K562 (cell line): ENCODE results near the gene PHYKPL. TPM values are rescaled to one million over a fixed set of nuclear protein-coding genes. Genes with fewer than 3 reads are reported as not detected.

Experiments used
- ATAC-seq: fragments of 200-7000 bp; cut with Tn5 transposase; 3 replicates; pipeline ENCODE4 v1.9.1; 2020; ENCODE audit warnings: moderate library complexity
- BruUV-seq: library from RNA; stranded (reverse); fragments of 400-500 nt; replicated peaks from 2 replicates; lab custom pipeline; 2021; lab: Mats Ljungman, UMichigan
- CTCF ChIA-PET: fragments of 300-600 bp; formaldehyde crosslinking; extraction: SDS; loops from one replicate; lab custom pipeline; 2021; ENCODE audit warnings: low intra/inter-chr PET ratio; lab: Yijun Ruan, JAX
- POLR2A ChIA-PET: fragments of 300-600, 350-650 bp; sonication (Branson Sonifier 250); formaldehyde crosslinking; extraction: SDS; loops from one replicate; lab custom pipeline; 2021; ENCODE audit warnings: antibody characterized with exemption, inconsistent platforms; lab: Yijun Ruan, JAX
- DNase-seq, 4 experiments: peaks; one replicate each; pipeline versions ENCODE4 v3.0.0 to v3.0.0-alpha.2; 2011 to 2018; ENCODE audit warnings: low spot score in 3 of 4, mixed read lengths in 3 of 4; ENCODE audit errors: extremely low read depth in 1 of 4
- FAIRE-seq: peaks from 2 replicates; lab custom pipeline; 2011; peaks lifted over from hg19 to GRCh38; lab: Jason Lieb, UNC
- H2AFZ ChIP-seq: 2 replicates; pipeline ENCODE4 v1.6.0; 2011; ENCODE audit warnings: low read depth, low read length, control low read depth, inconsistent platforms
- H3K27ac ChIP-seq: fragments of 200-600 bp; 3 replicates; pipeline ENCODE4 v1.8.0; 2011; ENCODE audit warnings: low read depth, mild to moderate bottlenecking, control low read depth, inconsistent platforms, low read length, moderate library complexity, mixed read lengths; ENCODE audit errors: extremely low read depth
- H3K27me3 ChIP-seq, 2 experiments: fragments of 300-600 bp in 1 of 2; 2 replicates in 1 of 2; 3 replicates in 1 of 2; pipeline versions ENCODE4 v1.6.0 to v1.8.0; 2011; ENCODE audit warnings: inconsistent platforms in 2 of 2, low read length in 2 of 2, mild to moderate bottlenecking in 1 of 2, mixed read lengths in 1 of 2, moderate library complexity in 1 of 2; ENCODE audit not compliant: control insufficient read depth in 2 of 2, insufficient read depth in 2 of 2
- H3K36me3 ChIP-seq: fragments of 300-600 bp; 3 replicates; pipeline ENCODE4 v1.8.0; 2011; ENCODE audit warnings: mild to moderate bottlenecking, low read length, inconsistent platforms; ENCODE audit not compliant: control insufficient read depth, insufficient read depth
- H3K4me1 ChIP-seq, 2 experiments: fragments of 200-600 bp in 1 of 2; replicated peaks in 1 of 2; 2 replicates in 1 of 2; 3 replicates in 1 of 2; pipeline versions ENCODE4 v1.5.1 to v1.8.0; 2011; ENCODE audit warnings: inconsistent platforms in 2 of 2, low read length in 2 of 2, mild to moderate bottlenecking in 1 of 2, mixed read lengths in 1 of 2, moderate library complexity in 1 of 2; ENCODE audit not compliant: control insufficient read depth in 2 of 2, insufficient read depth in 2 of 2
- H3K4me2 ChIP-seq: 2 replicates; pipeline ENCODE4 v1.6.1; 2011; ENCODE audit warnings: low read length, control low read depth, inconsistent platforms, mixed read lengths; ENCODE audit not compliant: insufficient read depth
- H3K4me3 ChIP-seq: fragments of 200-600 bp; sonication (generic), shearing (Covaris generic); 2 replicates; pipeline ENCODE4 v1.5.1; 2016; ENCODE audit warnings: control low read depth, inconsistent platforms
- H3K79me2 ChIP-seq: fragments of 200-600 bp; 3 replicates; pipeline ENCODE4 v1.8.0; 2011; ENCODE audit warnings: low read length, inconsistent platforms; ENCODE audit not compliant: control insufficient read depth, insufficient read depth
- H3K9ac ChIP-seq, 2 experiments: 2 replicates each; pipeline versions ENCODE4 v1.6.0 to v1.6.1; 2011; ENCODE audit warnings: low read depth in 2 of 2, low read length in 2 of 2, control low read depth in 1 of 2, inconsistent platforms in 1 of 2, mild to moderate bottlenecking in 1 of 2, mixed read lengths in 1 of 2; ENCODE audit not compliant: insufficient read depth in 1 of 2
- H3K9me1 ChIP-seq: one replicate; pipeline ENCODE4 v1.6.0; 2011; ENCODE audit warnings: inconsistent platforms, mild to moderate bottlenecking, low read length, moderate library complexity; ENCODE audit not compliant: control insufficient read depth, insufficient read depth
- H3K9me3 ChIP-seq: replicated peaks from 2 replicates; pipeline ENCODE4 v1.5.1; 2011; ENCODE audit warnings: low read depth, low read length, inconsistent platforms; ENCODE audit not compliant: control insufficient read depth, insufficient read depth
- H4K20me1 ChIP-seq: replicated peaks from 2 replicates; pipeline ENCODE4 v1.6.1; 2011; ENCODE audit warnings: low read length, inconsistent platforms, mixed read lengths; ENCODE audit not compliant: control insufficient read depth, insufficient read depth
- CCNT2 ChIP-seq: IDR thresholded peaks from 2 replicates; pipeline ENCODE4 v1.6.1; 2011; ENCODE audit warnings: borderline replicate concordance, low read depth, mild to moderate bottlenecking, moderate library complexity, mixed read lengths, low read length; ENCODE audit not compliant: insufficient read length; ENCODE audit errors: extremely low read depth
- E2F3 ChIP-seq: fragments of 250-450 bp; sonication (Bioruptor Pico); IDR thresholded peaks from 2 replicates; pipeline ENCODE4 v1.4.0; 2020; ENCODE audit warnings: mild to moderate bottlenecking
- FOXJ3 ChIP-seq: sonication (generic); formaldehyde crosslinking; IDR thresholded peaks from 2 replicates; pipeline ENCODE4 v1.4.0; 2020; ENCODE audit warnings: mild to moderate bottlenecking, missing genetic modification reagents
- HMG20A ChIP-seq: fragments of 450-650 bp; formaldehyde crosslinking; conservative IDR thresholded peaks from 2 replicates; pipeline ENCODE4 v1.4.0; 2020; ENCODE audit warnings: mild to moderate bottlenecking, mixed read lengths
- KAT8 ChIP-seq: fragments of 450-650 bp; IDR thresholded peaks from 2 replicates; pipeline ENCODE4 v1.6.1; 2016; ENCODE audit warnings: low read depth, mild to moderate bottlenecking
- PHF20 ChIP-seq: fragments of 450-650 bp; IDR thresholded peaks from 2 replicates; pipeline ENCODE4 v1.6.1; 2018; ENCODE audit not compliant: partially characterized antibody
- TEAD1 ChIP-seq, 2 experiments: fragments of 450-650 bp in 1 of 2; sonication (generic) in 1 of 2; formaldehyde crosslinking; IDR thresholded peaks; 2 replicates each; pipeline versions ENCODE4 v1.4.0 to v1.8.0; 2020 to 2022; ENCODE audit warnings: mild to moderate bottlenecking in 2 of 2, missing genetic modification reagents in 1 of 2
- WGBS: fragments of 100-300 bp; shearing (Covaris generic); methylation state at CpG from one replicate; pipeline ENCODE4 v1.1.6; 2016; ENCODE audit warnings: low coverage, mixed read lengths; ENCODE audit not compliant: insufficient coverage; ENCODE audit errors: missing lambda C conversion rate; 5-methylcytosine and 5-hydroxymethylcytosine counted together
- in situ Hi-C: fragments of 300-500 bp; cut with MboI; formaldehyde crosslinking; loops from 4 replicates; pipeline ENCODE4 v1.15.0; 2018; ENCODE audit warnings: inconsistent platforms, mixed read lengths
- intact Hi-C: fragments of 100-400 bp; cut with micrococcal nuclease; formaldehyde crosslinking; loops from 2 replicates; pipeline ENCODE4 v1.14.2; 2022
- polyA plus RNA-seq, 8 experiments: library from polyadenylated mRNA; depleted of rRNA in 4 of 8; stranded (reverse) in 5 of 8; unstranded in 3 of 8; fragments of >200 nt; fragmentation: Nextera tagmentation in 2 of 8; fragmentation: Illumina TruSeq in 1 of 8; extraction: Ambion mirVana in 2 of 8; extraction: Trizol in 1 of 8; gene quantifications; 2 replicates each; pipeline versions ENCODE4 v1.2.1 to v1.2.3, GENCODE V29; 2011 to 2014; ENCODE audit warnings: inconsistent platforms in 1 of 8, missing spikeins in 1 of 8
- total RNA-seq, 7 experiments: library from RNA; depleted of rRNA in 6 of 7; stranded (reverse); fragments of >200 nt in 6 of 7; fragmentation: Illumina TruSeq in 2 of 7; extraction: Trizol in 2 of 7; gene quantifications; 2 replicates each; pipeline versions ENCODE4 v1.2.1 to v1.2.3, GENCODE V29; 2011 to 2021; ENCODE audit warnings: low replicate concordance in 1 of 7
- TF ChIP-seq, protein P1 (sequence below): fragments of 250-450 bp; sonication (Bioruptor Pico); IDR thresholded peaks from 2 replicates; pipeline ENCODE4 v1.8.0; 2021; ENCODE audit warnings: moderate library complexity, mild to moderate bottlenecking, inconsistent platforms
- TF ChIP-seq, protein P2 (sequence below): IDR thresholded peaks from 2 replicates; pipeline ENCODE4 v1.6.1; 2012; ENCODE audit warnings: low read depth, low read length, improper control_type of control experiment, borderline replicate concordance

PHYKPL gene
- total and polyA plus RNA-seq, 9 of the 15 experiments (the other 6 are each of a cell fraction or from before 2014, with no cell fraction given): 4.7 to 34.7 (median 18.6) TPM

DNA sequence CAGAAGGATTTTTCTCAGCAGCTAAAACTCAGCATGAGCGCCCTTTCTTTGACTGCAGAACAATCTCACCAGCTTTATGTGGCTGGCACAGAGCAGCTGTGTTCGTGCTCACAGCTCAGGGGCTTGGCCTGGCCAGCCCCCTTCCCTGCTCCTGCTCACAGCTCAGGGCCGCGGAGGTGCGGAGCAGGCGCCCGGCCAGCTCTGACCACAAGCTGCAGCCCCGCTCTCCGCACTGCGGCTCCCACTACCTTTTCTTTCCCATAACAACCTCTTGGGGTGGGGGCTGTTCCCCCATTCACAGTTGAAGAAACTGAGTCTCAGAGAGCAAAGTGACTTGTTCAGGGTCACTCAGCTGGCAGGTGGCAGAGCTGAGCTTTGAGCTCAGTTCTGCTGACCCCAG, 34.0 kb upstream of the PHYKPL start (continued):
- no peak for TF ChIP-seq HMG20A (CRISPR knock-in tag)
- TF ChIP-seq CCNT2: no peak
- no peak for TF ChIP-seq PHF20
- no peak for TF ChIP-seq KAT8
- TF ChIP-seq, protein P1, sequence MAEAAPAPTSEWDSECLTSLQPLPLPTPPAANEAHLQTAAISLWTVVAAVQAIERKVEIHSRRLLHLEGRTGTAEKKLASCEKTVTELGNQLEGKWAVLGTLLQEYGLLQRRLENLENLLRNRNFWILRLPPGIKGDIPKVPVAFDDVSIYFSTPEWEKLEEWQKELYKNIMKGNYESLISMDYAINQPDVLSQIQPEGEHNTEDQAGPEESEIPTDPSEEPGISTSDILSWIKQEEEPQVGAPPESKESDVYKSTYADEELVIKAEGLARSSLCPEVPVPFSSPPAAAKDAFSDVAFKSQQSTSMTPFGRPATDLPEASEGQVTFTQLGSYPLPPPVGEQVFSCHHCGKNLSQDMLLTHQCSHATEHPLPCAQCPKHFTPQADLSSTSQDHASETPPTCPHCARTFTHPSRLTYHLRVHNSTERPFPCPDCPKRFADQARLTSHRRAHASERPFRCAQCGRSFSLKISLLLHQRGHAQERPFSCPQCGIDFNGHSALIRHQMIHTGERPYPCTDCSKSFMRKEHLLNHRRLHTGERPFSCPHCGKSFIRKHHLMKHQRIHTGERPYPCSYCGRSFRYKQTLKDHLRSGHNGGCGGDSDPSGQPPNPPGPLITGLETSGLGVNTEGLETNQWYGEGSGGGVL (CRISPR knock-in tag): no peak

DNA sequence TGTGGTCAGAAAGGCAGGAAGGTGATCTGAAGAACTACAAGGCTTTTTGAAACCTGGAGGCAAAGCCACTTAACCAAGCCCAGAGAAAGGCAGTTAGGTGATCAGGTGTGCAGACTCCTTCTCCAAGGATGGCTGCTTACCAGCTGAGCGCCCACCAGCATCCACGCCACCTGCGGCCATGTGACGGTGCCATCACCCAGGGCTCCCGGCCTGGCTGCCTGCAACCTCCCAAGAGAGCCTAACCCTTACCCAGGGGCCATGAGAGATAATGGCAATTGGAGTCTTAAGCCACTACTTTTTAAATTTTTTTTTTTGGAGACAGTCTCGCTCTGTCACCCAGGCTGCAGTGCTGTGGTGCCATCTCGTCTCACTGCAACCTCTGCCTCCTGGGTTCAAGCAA, 33.1 kb upstream of the PHYKPL start:
- in situ Hi-C loops (no loop called here), intact Hi-C loops (no loop called here)
- ChIA-PET POLR2A (interaction anchor here (0.6 kb wide), 1 partner anchor 9 kb away, joined by 3 read pairs; no protein-coding TSS in a partner anchor), CTCF (no interaction called here)
- Histone ChIP-seq H3K4me1 (peaks cover 0 to 7% of the 10 kb centered on the region in 2 experiments; a peak in 2 of 5 replicates), H3K4me2 (no peak overlapping the region), H3K79me2 (no peaks in the 10 kb centered on the region), H3K9ac (no peak overlapping the region), H3K9me1 (no peaks in the 10 kb centered on the region), H4K20me1 (no peaks in the 10 kb centered on the region), H3K27ac (no peak overlapping the region), H3K4me3 (no peak overlapping the region), H3K36me3 (no peaks in the 10 kb centered on the region), H3K27me3 (peaks cover 8 to 49% of the 10 kb centered on the region in 2 experiments; a peak in 3 of 5 replicates), H2AFZ (no peak overlapping the region), H3K9me3 (no peaks in the 10 kb centered on the region)
- no peak for ATAC-seq
- DNase-seq: no peak
- no TSS peak for BruUV-seq
- 14% methylated on average over 7 of the region's 7 CpGs for WGBS
- TF ChIP-seq, protein P2, sequence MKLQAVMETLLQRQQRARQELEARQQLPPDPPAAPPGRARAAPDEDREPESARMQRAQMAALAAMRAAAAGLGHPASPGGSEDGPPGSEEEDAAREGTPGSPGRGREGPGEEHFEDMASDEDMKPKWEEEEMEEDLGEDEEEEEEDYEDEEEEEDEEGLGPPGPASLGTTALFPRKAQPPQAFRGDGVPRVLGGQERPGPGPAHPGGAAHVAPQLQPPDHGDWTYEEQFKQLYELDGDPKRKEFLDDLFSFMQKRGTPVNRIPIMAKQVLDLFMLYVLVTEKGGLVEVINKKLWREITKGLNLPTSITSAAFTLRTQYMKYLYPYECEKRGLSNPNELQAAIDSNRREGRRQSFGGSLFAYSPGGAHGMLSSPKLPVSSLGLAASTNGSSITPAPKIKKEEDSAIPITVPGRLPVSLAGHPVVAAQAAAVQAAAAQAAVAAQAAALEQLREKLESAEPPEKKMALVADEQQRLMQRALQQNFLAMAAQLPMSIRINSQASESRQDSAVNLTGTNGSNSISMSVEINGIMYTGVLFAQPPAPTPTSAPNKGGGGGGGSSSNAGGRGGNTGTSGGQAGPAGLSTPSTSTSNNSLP: no peak
- TF ChIP-seq TEAD1 (CRISPR knock-in tag; IDR thresholded peaks at IDR 0.05): no peak
- no peak for TF ChIP-seq FOXJ3 (CRISPR knock-in tag)
- TF ChIP-seq E2F3 (CRISPR knock-in tag): no peak
- FAIRE-seq: no peak
